ENCODE measurements around the gene CRB2. TPM values are rescaled to one million over a fixed set of nuclear protein-coding genes. Genes with fewer than 3 reads are reported as not detected.

Gene CRB2
- total and polyA plus RNA-seq, 2 of the 13 experiments (the other 11 are each of a cell fraction or from before 2014, with no cell fraction given) = 0.01 to 0.29 TPM

- TF ChIP-seq IRF1 (CRISPR knock-in tag; IDR thresholded peaks at IDR 0.05; ENCODE audit: low read depth) (no peak), KDM4B (CRISPR knock-in tag; IDR thresholded peaks at IDR 0.05) (no peak)
Observed at GRCh38 chr9:123410281-123410910, 54.4 kb downstream of the CRB2 start (continued).

GRCh38 chr9:123411191-123411590, 55.2 kb downstream of the CRB2 start:
- Histone ChIP-seq H3K27me3 (ENCODE audit: control insufficient read depth in 1 of 2, insufficient read depth in 2 of 2, low read length in 2 of 2) (no peaks in the 10 kb centered on the region), H3K4me3 (replicated peaks in 1 of 3; ENCODE audit: insufficient read depth in 1 of 3, low read depth in 2 of 3, low read length in 3 of 3) (no peak overlapping the region), H3K4me2 (ENCODE audit: low read depth, low read length) (no peak overlapping the region), H3K9ac (ENCODE audit: insufficient read depth, low read depth, low read length) (no peak overlapping the region), H3K36me3 (replicated peaks in 1 of 2; ENCODE audit: control insufficient read depth in 1 of 2, insufficient read depth in 2 of 2, low read length in 2 of 2) (peaks cover 4 to 7% of the 10 kb centered on the region in 2 experiments; a peak in 3 of 5 replicates), H3K27ac (ENCODE audit: extremely low read length, insufficient read depth, low read length) (no peak overlapping the region), H3K4me1 (ENCODE audit: insufficient read depth, low read length) (no peaks in the 10 kb centered on the region), H2AFZ (ENCODE audit: low read length) (no peak overlapping the region), H4K20me1 (ENCODE audit: insufficient read depth, low read length) (no peaks in the 10 kb centered on the region), H3K79me2 (ENCODE audit: insufficient read depth, low read length) (no peaks in the 10 kb centered on the region), H3K9me3 (ENCODE audit: low read length) (no peaks in the 10 kb centered on the region)
- FAIRE-seq (no peak), ATAC-seq (no peak), DNase-seq (ENCODE audit: low spot score) (no peak)
- ChIA-PET POLR2A (no interaction called here), CTCF (ENCODE audit: low intra/inter-chr PET ratio, low total read pairs) (no interaction called here)
- in situ Hi-C loops (cut with HindIII; ENCODE audit: extremely low pct_ligation_motif_present, low pct_unique_long_range_greater_than_20kb) = loop anchor here (25.0 kb wide), 1 partner anchor 626 kb away; no protein-coding TSS in a partner anchor
- WGBS (ENCODE audit: low lambda C conversion rate) = 95% methylated on average over 4 of the region's 10 CpGs
- BruUV-seq (replicated peaks) = no TSS peak
- intact Hi-C loops (cut with micrococcal nuclease; ENCODE audit: unreplicated experiment) = no loop called here
- no peak for TF ChIP-seq MAFK (conservative IDR thresholded peaks at IDR 0.05 in 1 of 2, IDR thresholded peaks at IDR 0.05 in 1 of 2; ENCODE audit: low read length in 2 of 2)
- no peak for TF ChIP-seq CREBL2 (CRISPR knock-in tag; IDR thresholded peaks at IDR 0.05; ENCODE audit: borderline replicate concordance)
- no peak for TF ChIP-seq LRRFIP1 (CRISPR knock-in tag; conservative IDR thresholded peaks at IDR 0.05)
- TF ChIP-seq DNMT1 (CRISPR knock-in tag; IDR thresholded peaks at IDR 0.05) = no peak
- no peak for TF ChIP-seq ZNF510 (CRISPR knock-in tag; IDR thresholded peaks at IDR 0.05; ENCODE audit: low read depth)
- TF ChIP-seq ZSCAN31 (CRISPR knock-in tag; IDR thresholded peaks at IDR 0.05; ENCODE audit: low read depth) = no peak
- no peak for TF ChIP-seq DDIT3 (CRISPR knock-in tag; IDR thresholded peaks at IDR 0.05)
- TF ChIP-seq NFYC (CRISPR knock-in tag; IDR thresholded peaks at IDR 0.05) = no peak
- no peak for TF ChIP-seq RORA (CRISPR knock-in tag; IDR thresholded peaks at IDR 0.05)
- TF ChIP-seq PRDM10 (CRISPR knock-in tag; IDR thresholded peaks at IDR 0.05; ENCODE audit: low read depth) = no peak
- TF ChIP-seq ZC3H13 (CRISPR knock-in tag; IDR thresholded peaks at IDR 0.05) = no peak
- no peak for TF ChIP-seq RBM39 (IDR thresholded peaks at IDR 0.05; ENCODE audit: low read depth, low read length, poor library complexity, severe bottlenecking)
- TF ChIP-seq MAFF (IDR thresholded peaks at IDR 0.05; ENCODE audit: low read depth, low read length) = no peak
